ENCODE results near the gene FASN.

DNA sequence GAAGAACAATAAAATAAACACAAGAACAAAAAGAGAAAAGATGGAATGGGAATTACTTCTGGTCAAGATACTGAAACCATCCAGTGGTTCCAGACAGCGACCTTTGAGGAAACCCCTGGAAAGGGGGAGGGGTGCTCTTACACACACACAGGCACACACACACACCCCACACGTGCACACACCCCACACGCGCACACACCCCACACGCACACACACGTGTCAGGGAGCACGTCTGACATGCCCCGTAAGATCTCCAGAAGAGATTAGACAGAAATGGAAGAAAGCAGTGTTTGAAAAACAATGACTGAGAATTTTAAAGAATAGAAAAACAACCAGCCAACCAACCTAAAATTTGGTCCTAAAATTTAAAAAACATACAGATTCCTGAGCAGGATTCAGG lies 45.3 kb upstream of the FASN start:
- TF ChIP-seq, protein P1, sequence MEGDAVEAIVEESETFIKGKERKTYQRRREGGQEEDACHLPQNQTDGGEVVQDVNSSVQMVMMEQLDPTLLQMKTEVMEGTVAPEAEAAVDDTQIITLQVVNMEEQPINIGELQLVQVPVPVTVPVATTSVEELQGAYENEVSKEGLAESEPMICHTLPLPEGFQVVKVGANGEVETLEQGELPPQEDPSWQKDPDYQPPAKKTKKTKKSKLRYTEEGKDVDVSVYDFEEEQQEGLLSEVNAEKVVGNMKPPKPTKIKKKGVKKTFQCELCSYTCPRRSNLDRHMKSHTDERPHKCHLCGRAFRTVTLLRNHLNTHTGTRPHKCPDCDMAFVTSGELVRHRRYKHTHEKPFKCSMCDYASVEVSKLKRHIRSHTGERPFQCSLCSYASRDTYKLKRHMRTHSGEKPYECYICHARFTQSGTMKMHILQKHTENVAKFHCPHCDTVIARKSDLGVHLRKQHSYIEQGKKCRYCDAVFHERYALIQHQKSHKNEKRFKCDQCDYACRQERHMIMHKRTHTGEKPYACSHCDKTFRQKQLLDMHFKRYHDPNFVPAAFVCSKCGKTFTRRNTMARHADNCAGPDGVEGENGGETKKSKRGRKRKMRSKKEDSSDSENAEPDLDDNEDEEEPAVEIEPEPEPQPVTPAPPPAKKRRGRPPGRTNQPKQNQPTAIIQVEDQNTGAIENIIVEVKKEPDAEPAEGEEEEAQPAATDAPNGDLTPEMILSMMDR (IDR thresholded peaks at IDR 0.05), result no peak
- no peak for TF ChIP-seq POLR2A (IDR thresholded peaks at IDR 0.05)

Measured in body of pancreas (tissue), 4 donors.